Spleen (tissue), 7 donors: ENCODE data around the gene DDX60.

Experiments used
- CTCF ChIP-seq, 11 experiments: fragments of 200-600 bp in 7 of 11; fragments of 450-650 bp in 4 of 11; sonication (generic) in 4 of 11; IDR thresholded peaks in 8 of 11; conservative IDR thresholded peaks in 3 of 11; 1 replicate in 7 of 11; 2 replicates in 4 of 11; pipeline versions ENCODE4 v1.4.0 to v1.8.0; 2016 to 2021; ENCODE audit warnings: antibody characterized with exemption in 11 of 11, inconsistent platforms in 4 of 11, mild to moderate bottlenecking in 1 of 11
- POLR2A ChIP-seq, 3 donors: fragments of 450-650 bp; IDR thresholded peaks; one replicate each; pipeline ENCODE4 v1.5.1; 2017; ENCODE audit warnings: antibody characterized with exemption in 3 of 3, mild to moderate bottlenecking in 1 of 3
- POLR2AphosphoS5 ChIP-seq, 3 donors: sonication (generic); formaldehyde crosslinking; IDR thresholded peaks; one replicate each; pipeline ENCODE4 v1.5.1; 2017; ENCODE audit warnings: antibody characterized with exemption in 3 of 3
- donor health status: DM: no; HTN: no; CAD: no; lungs with moderate emphysema.
- donor health status: DM: no; HTN: no; CAD: no.
- donor health status: DM: no; HTN: no; CAD: no.

GRCh38 chr4:168360271-168360670 is 41.7 kb upstream of the DDX60 start:
- no peak for TF ChIP-seq POLR2A (IDR thresholded peaks at IDR 0.05)
- no peak for TF ChIP-seq POLR2AphosphoS5 (IDR thresholded peaks at IDR 0.05)
- no peak for TF ChIP-seq CTCF (IDR thresholded peaks at IDR 0.05 in 8 of 11, conservative IDR thresholded peaks at IDR 0.05 in 3 of 11)
